ENCODE results near the gene CDKAL1.
"Not testable (repeated sequence)": the region's sequence is repeated elsewhere in the genome, so short reads cannot be mapped to it uniquely, and the experiment has no call there.

Gene CDKAL1

DNA sequence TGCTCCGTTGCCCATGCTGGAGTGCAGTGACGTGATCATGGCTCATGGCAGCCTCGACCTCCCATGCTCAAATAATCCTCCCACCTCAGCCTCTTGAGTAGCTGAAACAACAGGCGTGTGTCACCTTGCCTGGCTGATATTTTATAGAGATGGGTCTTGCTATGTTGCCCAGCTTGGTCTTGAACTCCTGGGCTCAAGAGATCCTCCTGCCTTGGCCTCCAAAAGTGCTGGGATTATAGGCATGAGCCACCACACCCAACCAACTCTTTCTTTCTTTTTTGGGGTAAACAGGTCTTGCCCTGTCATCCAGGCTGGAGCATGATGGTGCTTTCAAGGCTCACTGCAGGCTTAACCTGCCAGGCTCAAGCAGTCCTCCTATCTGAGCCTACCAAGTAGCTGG is 266.4 kb downstream of the CDKAL1 start:
- DNase-seq (ENCODE audit: low read depth) = no peak

DNA sequence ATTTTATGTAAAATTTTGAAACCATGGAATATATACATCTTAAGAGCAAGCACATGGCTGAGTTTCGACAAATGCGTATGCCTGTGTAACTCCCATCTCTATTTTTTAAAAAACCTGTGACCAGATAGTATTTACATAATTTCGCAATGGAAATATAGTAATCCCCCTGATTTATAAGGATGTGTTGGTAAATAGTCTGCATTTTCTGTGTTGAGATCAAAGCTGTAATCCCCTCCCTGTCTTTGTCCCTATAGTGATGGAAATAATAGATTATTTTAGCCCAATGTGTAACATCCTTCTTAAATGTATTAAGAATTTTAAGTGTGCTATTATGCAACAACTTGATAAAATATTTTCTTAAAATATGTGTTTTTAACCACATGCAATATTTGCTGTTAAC is 267.3 kb downstream of the CDKAL1 start:
- DNase-seq (ENCODE audit: low read depth) = no peak

DNA sequence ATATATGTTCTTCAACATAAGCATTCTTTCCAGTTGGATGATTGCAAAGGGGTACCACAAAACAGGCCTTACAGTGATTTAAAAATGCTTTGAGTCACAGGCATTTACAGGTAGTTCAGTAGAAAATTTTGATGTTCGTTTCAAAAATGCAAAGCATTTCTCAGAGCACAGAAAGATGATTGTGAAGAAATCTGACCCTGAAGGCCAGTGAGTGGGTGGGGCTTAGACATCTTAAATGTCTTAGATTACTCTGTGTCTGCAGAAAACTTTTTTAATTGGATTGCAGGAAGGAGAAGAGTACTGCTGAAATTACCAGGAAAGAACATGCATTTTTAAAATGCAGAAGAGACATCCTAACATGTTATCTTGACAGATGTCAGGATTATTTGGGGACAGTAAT is 268.3 kb downstream of the CDKAL1 start:
- no peak for DNase-seq (ENCODE audit: low read depth)

DNA sequence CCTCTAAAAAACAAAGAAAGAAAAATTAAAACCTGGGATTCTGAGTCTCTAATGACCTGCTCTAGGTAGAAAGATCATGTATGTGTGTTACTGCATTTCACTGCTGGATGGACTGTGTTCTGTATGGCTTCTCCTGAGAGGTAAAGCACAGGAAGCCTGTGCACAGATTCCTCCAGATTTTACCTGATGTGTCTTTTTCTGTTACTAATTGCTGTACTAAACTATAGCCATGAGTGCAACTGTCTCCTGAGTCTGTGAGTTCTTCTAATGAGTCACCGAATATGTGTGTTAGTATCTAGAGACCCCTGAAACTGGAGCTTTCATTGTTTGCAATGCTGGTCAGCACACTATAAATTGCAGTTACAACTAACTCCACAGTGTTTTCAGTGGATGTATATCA is 270.8 kb downstream of the CDKAL1 start:
- no peak for DNase-seq (ENCODE audit: low read depth)

DNA sequence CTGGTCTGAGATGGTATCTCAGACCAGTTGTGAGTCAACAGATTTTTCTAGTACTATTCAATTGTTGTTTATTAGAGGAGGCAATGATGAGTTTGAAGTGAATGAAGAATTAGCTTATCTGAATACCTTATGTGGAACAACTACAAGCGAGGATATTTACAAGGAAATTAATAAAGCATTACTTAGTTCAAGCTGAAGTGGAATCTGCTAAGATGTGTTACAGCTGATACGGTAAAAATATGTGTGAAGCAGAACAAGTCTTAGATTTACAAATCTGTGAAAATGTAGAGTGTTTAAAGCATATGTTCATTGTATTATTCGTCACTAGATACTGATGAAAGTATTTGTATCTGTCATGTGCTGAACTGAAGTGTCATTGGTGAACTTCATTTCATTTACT is 272.4 kb downstream of the CDKAL1 start:
- DNase-seq (ENCODE audit: low read depth) = no peak

DNA sequence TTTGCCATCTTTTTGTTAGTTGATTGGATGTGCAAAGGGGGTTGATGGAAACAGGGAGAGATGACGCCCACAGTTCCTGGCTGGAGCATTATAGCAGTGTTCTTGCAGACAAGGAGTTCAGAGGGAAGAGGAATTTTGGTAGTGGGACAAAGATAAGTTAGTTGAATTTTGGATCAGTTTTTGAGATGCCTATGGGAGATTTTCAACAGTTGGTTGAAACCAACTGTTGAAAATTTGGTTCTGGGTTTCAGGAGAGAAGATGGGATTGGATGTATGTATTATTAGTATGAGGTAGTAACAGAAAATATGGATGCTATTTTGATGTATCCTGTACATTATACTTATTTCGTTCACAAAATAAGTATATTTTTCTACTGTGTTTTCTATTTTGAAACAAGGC is 274.2 kb downstream of the CDKAL1 start:
- no peak for DNase-seq (ENCODE audit: low read depth)

DNA sequence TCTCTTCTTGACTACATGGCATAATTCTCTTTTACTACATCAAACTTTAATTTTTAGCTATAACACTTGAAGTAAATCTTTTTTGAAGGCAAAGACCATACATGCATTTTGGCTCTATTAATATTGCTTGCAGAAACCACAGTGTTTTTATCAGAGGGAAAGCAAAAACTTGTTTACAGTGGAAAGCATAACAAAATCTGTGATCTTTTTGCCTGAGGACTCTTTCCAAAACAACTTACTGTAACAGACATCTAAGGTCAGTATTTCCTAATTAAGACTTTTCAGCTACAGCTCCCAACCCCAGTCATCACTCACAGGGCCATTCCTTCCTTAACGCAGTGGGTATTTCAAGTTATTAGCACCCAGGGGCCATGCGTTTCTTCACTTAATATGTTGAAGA is 274.7 kb downstream of the CDKAL1 start:
- peak; percentile 30 for DNase-seq (ENCODE audit: low read depth)

DNA sequence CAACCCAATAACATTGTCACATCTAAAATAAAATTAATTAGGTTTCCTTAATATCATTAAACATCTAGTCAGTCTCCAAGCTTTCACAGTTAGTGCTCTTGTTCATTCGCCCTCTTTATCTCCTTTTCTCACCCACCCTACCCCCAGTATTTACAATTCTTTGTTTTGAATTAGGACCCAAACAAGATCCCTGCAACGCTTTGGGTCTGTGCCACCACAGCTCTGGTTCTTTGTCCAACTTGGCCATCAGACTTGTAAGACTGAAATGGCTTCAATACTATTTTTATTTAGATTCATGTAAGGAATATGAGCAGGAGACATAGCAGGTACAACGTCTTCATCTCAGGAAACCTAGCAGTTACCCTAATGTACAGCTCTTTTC is 276.5 kb downstream of the CDKAL1 start:
- no peak for DNase-seq (ENCODE audit: low read depth)

DNA sequence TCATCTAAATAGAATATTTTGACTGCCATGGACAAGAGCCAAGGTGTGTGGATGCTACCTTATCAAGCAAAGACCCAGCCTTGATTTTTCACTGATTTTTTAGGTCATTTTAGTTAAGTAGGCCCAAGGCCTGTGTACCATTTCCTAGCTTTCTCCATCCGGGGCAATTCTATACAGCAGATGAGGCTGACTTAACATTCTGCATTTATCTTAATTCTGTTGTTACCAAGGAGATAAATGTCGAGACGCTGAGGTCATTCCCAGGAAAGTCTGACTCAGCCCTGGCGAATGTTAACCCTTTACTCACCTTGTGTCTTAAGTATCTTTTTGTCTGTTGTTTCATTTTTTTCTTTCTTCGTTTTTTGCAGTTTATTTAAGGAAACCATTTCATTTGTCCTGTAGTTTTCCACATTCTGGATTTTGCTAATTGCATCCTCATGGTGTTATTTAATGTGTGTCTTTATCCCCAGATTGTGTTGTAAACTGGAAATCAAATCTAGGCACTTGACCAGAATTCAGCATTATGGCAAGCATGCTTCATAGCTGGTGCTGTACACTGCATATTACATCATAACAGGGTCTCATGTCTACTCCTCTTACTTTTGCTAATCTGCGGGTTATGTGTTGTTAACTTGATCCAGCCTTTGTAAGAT is 277.0 kb downstream of the CDKAL1 start:
- DNase-seq (ENCODE audit: low read depth) = peak; percentile 93

DNA sequence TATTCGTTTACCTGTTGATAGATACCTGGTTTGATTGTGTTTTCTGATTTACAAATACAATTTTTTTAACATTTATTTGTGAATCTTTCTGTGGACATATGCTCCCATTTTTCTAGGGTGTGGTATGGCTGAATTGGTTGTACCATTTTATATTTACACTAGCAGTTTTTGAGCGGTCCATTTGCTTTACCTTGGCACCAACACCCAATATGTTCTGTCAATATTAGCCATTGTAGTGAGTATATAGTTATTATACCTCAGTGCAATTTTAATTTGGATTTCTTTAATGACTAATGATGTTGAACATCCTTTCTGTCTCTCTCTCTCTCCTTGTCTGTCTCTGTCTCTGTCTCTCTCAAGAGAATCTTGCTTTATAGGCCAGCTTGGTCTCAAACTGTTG is 278.5 kb downstream of the CDKAL1 start:
- no peak for DNase-seq (ENCODE audit: low read depth)

DNA sequence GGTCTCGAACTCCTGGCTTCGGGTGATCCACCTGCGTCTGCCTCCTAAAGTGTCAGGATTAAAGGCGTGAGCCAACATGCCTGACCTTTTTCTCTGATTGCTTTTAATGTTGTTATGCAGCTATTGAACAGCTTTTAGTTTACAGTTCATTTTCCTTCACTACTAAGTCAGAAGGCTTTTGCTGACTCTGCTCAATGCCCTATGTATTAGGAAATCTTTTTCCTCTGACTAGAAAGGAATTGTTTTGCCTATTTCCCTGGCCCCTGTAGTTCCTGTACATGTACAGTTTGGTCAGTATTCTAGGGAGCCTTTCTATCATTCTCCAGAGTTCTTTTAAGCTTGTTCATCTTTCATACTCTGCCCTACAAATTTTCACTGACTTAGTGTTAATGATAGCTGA is 280.2 kb downstream of the CDKAL1 start:
- no peak for DNase-seq (ENCODE audit: low read depth)

DNA sequence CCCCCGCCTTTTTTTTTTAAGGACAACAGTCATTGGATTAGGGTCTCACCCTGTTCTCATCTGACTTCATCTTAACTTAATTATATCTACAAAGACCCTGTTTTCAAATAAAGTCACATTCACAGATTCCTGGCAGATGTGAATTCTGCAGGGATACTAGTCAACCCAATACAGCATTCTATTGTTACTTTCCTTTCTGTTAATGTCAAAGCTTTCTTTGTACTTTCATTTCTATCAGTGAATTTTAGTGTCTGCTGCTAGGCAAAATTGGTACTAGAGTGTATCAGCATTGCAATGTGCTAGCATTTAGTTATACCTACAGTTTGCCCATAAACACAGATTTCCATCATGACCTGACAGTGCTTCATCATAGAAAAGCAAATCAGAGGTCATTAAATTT is 281.9 kb downstream of the CDKAL1 start:
- no peak for DNase-seq (ENCODE audit: low read depth)

DNA sequence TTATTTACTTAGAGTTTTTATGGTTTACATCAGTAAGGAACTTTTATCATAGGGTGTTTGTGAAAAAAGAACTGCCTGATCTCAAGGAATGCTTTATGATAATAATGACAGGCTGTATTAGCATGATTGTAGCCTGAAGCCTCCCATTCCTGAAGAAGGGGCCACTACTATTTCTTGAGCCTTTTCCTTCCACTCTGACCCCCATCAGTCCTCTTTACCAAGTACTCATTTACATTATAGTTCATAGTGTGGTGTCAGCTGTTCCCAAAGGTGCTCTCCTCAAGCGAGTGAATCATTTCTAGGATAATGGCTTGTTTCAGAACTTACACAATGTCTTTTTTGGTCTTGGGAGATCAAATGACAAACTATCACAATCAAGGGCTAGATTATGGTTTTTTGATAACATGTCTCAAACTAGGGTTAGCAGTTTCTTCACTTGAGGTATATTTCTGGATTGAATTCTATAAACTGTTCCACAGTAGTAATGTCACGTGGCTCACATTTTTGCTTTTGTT is 283.6 kb downstream of the CDKAL1 start:
- no peak for DNase-seq (ENCODE audit: low read depth)

DNA sequence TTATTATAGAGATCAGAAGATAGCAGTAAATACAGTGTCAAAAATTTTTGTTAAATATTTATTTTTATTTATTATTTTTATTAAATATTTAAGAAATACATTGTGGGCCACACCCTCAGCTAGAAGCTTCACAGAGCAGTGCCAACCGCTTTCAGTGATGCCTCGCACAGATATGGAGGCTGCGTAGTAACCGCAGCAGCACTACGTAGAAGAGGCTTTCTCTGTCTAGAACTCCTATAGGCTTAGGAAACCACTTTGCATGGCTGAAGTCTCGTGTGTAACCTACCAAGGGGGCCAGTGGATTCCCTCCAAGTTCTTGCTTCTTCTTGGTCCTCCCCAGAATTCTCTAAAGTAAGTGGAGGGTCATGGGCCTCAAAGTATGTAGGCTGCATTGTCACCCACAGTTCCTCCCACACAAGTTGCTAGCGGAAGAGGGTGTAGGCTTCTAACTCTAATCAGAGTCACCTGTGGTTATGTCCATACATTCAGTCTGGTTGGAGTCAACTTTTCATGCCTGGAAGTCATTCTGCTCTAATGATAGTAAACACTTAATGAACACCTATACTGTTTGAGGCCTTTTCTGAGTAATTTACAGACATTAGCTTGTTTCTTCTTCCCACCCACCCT is 285.6 kb downstream of the CDKAL1 start:
- no peak for DNase-seq (ENCODE audit: low read depth)

DNA sequence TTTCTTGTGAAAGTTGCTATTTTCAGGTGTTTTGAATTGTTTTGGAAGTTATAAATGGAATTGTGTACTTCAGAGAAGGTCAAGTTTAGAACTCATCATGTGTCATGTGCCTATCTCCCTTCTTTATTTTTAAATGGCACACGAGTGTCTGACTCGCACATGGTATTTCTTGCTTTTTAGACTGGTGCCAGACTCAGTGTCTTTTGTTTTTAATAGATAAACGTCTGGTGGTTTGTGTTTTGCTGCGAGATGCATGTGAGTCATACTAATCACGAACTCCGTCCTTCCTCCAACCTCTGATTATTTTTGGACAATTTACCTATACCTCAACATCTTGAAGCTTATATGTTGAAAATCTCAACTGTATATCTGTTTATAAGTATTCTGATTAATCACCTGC is 292.1 kb downstream of the CDKAL1 start:
- DNase-seq (ENCODE audit: low read depth) = peak; percentile 11

DNA sequence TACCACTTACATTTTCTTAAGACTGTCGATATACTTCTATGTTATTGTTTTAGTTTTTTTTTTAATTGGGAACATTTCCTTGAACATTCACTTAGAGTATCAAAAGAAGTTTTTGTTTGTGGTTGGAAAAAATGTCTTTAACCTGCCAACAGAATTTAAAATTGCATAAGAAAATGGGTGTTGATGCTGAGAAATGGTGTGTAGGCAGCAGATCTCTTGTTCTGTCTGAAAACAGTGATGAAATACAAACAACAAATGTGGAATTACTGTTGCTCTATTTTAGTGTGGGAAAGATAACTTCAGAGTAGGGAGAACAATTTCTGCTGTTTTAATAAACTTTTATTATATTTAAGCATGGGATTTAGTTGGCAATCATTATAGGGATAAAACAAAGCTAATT is 293.5 kb downstream of the CDKAL1 start:
- peak; percentile 88 for DNase-seq (ENCODE audit: low read depth)

DNA sequence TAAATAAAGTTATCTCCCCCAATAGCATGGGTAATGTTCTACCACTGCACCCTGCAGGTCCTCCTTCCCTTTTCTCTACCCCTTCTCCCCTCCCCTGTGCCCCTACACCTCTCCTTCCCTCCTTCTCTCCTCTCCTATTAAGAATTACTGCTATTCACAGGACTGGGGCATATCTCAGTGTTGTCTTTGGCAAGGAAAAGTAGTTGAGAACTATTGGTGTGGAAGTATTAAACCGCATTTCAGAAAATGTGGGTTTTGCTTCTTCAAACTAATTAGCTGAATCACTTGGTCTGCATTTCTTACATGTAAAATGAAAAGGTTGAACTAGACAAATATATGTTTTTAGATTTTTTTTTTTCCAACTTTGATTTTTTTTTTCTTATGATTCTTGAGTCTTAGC is 296.3 kb downstream of the CDKAL1 start:
- DNase-seq (ENCODE audit: low read depth) = no peak

DNA sequence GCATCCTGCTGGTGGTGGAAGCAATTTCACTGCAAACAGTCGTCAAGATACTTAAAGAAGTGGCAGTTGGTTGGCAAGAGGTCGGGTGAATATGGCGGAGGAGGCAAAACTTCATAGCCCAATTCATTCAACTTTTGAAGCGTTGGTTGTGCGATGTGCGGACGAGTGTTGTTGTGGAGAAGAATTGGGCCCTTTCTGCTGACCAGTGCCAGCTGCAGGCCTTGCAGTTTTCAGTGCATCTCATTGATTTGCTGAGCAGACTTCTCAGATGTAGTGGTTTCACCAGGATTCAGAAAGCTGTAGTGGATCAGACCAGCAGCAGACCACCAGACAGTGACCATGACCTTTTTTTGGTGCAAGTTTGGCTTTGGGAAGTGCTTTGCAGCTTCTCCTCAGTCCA is 297.0 kb downstream of the CDKAL1 start:
- not testable (repeated sequence) for DNase-seq (ENCODE audit: low read depth)

DNA sequence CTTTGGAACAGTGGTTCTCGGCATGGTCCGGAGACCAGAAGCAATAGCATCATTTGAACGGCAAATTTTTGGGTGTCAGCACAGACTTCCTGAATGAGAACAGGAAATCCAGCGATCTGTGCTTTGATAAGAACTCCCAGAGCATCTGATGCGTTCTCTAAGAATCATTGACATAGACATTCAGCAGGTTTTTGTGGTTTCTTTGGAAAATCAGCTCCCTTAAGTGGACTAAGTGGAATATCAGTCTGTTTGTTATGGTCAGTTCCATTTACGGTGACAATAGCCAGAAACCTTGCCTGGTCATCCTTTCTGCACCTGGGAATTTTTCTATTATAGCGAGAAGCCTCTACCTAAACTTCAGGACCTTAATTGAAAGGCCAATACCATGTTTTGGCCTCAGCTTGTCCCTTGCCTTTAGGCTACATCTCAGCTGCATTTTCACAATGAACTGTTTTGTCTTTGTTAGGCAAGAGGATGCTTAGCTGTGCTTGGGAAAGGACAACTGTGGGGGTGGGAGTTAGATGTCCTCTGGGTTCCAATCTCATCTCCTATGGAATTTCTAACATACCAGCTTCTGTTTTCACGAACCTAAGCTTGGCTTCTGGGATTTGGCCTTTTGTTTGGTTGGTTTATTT is 299.7 kb downstream of the CDKAL1 start:
- no peak for DNase-seq (ENCODE audit: low read depth)

DNA sequence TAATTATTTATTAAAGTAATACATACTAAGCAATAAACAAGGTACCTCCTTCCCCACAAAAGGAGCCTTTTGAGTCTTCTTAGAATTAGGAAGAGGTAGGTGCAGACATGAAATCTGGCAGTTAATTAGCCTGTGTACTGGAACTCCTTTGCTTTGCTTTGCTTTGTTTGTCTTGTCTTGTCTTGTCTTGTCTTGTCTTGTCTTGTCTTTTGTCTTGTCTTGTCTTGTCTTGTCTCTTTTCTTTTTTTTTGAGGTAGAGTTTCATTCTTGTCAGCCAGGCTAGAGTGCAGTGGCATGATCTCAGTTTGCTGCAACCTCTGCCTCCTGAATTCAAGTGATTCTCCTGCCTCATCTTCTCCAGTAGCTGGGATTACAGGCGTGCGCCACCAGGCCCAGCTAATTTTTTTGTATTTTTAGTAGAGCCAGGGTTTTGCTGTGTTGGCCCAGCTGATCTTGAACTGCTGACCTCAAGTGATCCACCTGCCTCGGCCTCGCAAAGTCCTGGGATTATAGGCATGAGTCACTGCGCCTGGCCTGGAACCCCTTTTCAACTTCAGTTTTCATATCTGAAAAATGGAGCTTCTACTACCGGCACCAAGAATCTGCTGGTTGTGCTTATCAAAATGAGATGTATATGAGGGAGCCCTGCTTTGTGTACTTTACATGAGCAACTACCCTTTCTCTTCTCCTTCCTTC is 301.2 kb downstream of the CDKAL1 start:
- DNase-seq (ENCODE audit: low read depth) = no peak

DNA sequence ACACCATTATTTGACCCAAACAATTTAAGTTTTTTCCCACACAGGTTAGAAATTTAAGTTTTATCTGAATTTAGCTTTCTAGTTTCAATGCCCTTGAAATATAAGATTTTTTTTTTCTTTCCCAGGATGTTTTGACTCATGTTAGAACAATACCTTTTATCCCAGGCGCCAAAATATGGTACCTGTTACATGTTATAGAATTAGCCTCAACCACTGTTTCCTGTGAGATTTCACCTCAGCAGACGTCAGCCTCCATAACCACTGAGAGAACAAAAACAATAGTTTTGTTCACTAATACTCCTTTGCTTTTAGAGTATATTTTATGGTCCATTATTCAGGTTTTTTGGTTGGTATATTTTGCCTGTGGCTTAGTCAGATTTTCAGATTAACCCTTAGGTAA is 302.9 kb downstream of the CDKAL1 start:
- no peak for DNase-seq (ENCODE audit: low read depth)

DNA sequence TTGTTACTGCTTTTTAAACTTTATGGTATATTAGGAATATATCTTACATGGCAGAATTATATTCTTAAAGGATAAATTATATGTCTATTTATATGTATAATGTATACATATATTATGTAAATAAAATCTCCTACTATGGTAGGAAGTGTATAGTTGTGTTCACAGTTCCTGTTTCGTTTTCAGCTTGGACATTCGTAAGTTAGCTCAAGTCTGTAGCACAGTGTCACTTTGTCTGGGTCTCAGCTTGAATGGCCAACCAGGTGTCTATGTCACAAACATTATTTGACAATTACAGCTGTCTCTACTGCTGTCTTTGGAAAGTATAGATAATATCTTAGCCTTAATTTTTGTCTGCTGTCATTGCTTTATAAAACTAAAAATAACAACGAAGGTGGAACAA is 303.9 kb downstream of the CDKAL1 start:
- no peak for DNase-seq (ENCODE audit: low read depth)

DNA sequence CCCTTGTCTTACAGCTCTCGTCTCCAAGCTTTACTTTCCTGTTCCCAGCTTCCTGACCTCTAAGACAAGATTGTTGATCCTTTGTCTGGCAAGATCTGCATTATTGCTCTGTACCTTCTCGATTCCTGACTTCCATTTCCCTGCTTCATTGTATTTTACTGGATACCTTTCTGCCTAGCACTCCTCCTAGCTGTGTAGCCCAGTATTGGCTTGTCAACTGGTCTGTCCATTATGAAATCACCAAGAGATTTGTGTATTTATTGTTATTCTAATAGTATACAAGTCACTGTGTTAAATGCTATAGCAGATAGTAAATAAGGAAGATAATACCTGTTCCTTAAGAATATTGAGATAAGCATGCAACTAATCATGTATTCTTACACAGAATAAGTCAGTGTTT is 305.4 kb downstream of the CDKAL1 start:
- DNase-seq (ENCODE audit: low read depth) = no peak
